ENCODE results near the gene ZNF432. TPM values are rescaled to one million over a fixed set of nuclear protein-coding genes. Genes with fewer than 3 reads are reported as not detected.

The ZNF432 gene
- polyA plus RNA-seq, 6 donors from 2014 or later, result 1.1 to 9.3 (median 5.9) TPM

DNA sequence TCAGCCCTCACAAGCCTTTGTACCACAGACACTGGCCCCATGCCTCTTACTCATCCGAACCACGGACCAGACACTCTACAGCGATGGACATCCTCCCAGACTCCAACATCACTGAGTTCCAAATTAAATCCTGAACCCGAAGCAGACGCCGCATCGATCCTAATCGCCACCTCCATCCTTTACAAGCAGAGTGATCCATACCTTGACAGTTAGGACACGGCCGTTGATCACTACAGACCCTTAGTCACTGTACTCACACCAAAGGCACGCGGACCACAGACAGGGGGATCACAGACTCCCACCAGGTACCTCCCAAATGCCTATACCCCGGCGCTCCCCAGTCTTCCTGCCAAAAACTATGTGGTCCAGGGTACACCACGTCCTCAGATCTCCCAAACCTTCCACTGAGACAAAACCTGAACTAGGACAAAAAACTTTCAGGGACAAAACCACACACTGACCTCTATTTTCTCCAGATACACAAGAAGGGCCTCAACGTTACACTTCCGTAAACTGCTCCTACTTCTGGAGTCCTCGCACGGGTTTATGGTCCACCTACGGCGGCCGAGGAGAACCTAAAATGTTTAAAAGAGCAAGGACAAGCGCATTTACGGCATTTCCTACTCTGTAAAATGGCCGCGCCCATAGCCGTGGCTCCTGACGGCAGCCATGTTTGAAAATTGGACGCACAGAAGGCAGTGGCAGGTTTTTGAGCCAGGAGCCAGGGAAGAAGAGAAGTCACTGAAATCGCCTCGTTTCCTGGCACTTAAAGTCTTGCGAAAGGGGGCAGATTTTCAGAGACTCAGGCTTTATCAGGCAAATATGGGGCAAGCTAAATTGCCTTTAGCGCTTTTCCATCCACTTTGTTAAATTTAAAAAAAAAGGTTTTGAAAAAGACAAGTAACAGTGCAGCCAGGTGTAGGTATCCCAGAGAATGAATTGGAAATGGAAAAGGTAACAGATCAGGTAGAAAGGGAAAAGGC, 62.0 kb downstream of the ZNF432 start, which contains the start of gene ZNF350:
Gene ZNF350 (minus strand): TSS at position 532 of the 983 bp plus-strand sequence. CDS start 12,480 bp downstream, outside the sequence.
- peak within 1 kb of the TSS; percentile 92 to 99 (median 94) for H3K27ac Mint-ChIP-seq
- H3K27me3 Mint-ChIP-seq, result no peaks in the 10 kb centered on the region
- peak; percentile 97 to 98 for ATAC-seq (ENCODE audit: low read depth in 2 of 2)
- H3K36me3 Mint-ChIP-seq, result peaks cover 37 to 61% of the 10 kb centered on the region in 2 donors
- H3K4me3 Mint-ChIP-seq, result peak within 1 kb of the TSS; percentile 92 to 99 (median 96)
- H3K4me1 Mint-ChIP-seq, result peaks cover 12 to 20% (median 14%) of the 10 kb centered on the region in 3 donors
- H3K9me3 Mint-ChIP-seq, result peaks cover 18 to 82% (median 61%) of the 10 kb centered on the region in 7 donors
- DNase-seq, result peak; percentile 91

DNA sequence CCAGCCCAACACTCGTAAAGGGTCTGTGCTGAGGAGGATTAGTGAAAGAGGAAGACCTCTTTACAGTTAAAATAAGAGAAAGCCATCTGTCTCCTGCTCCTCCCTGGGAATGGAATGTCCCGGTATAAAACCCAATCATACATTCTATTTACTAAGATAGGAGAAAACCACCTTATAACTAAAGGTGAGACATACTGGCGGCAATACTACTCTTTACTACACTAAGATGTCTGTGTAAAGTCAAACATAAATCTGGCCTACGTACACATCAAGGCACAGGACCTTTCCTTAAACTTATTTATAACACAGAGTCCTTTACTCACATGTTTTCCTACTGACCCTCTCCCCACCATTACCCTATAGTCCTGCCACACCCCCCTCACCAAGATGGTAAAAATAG, 65.3 kb downstream of the ZNF432 start:
- Mint-ChIP-seq H3K9me3 (peaks cover 10 to 85% (median 62%) of the 10 kb centered on the region in 7 donors), H3K4me3 (peak overlapping the region in 1 of 8 donors; percentile 56), H3K27me3 (no peaks in the 10 kb centered on the region), H3K27ac (peak overlapping the region in 3 of 6 donors; percentile 3 to 88 (median 59)), H3K36me3 (peaks cover 61 to 72% of the 10 kb centered on the region in 2 donors), H3K4me1 (peaks cover 16 to 23% (median 19%) of the 10 kb centered on the region in 3 donors)
- ATAC-seq (ENCODE audit: low read depth in 2 of 2) (no peak), DNase-seq (no peak)

Other genes with a start within 250 kb of the ZNF432 start
- gene ZNF577, start 160.9 kb downstream of the ZNF432 start, polyA plus RNA-seq (ENCODE audit: low read depth in 6 of 6), result 10 to 100 TPM in 1 of 6 donors, 1 to 10 TPM in 5; 3.8 to 11.0 (median 5.6) TPM
- gene ZNF649, start 143.8 kb downstream of the ZNF432 start, polyA plus RNA-seq (ENCODE audit: low read depth in 6 of 6), result 10 to 100 TPM in 5 of 6 donors, 1 to 10 TPM in 1; 8.3 to 17.7 (median 13.0) TPM
- 1 to 10 TPM; 2.1 to 8.4 (median 6.1) TPM for gene ZNF613, start 121.4 kb downstream of the ZNF432 start, polyA plus RNA-seq (ENCODE audit: low read depth in 6 of 6)
- 10 to 100 TPM; 24.0 to 42.2 (median 33.3) TPM for gene ZNF350, start 62.0 kb downstream of the ZNF432 start, polyA plus RNA-seq (ENCODE audit: low read depth in 6 of 6)
- gene ZNF615, start 40.6 kb downstream of the ZNF432 start, polyA plus RNA-seq (ENCODE audit: low read depth in 6 of 6), result 10 to 100 TPM in 2 of 6 donors, 1 to 10 TPM in 4; 6.9 to 14.9 (median 8.4) TPM
- 10 to 100 TPM in 3 of 6 donors, 1 to 10 TPM in 3; 7.1 to 17.2 (median 9.5) TPM for gene ZNF614, start 20.5 kb downstream of the ZNF432 start, polyA plus RNA-seq (ENCODE audit: low read depth in 6 of 6)
- gene ZNF841, start 46.9 kb upstream of the ZNF432 start, polyA plus RNA-seq (ENCODE audit: low read depth in 6 of 6), result 1 to 10 TPM; 2.9 to 8.2 (median 4.2) TPM
- 1 to 10 TPM; 2.2 to 7.1 (median 4.9) TPM for gene ZNF616, start 91.1 kb upstream of the ZNF432 start, polyA plus RNA-seq (ENCODE audit: low read depth in 6 of 6)
- gene ZNF836, start 122.8 kb upstream of the ZNF432 start, polyA plus RNA-seq (ENCODE audit: low read depth in 6 of 6), result 10 to 100 TPM in 4 of 6 donors, 1 to 10 TPM in 2; 8.2 to 21.1 (median 12.0) TPM
- gene PPP2R1A, start 141.2 kb upstream of the ZNF432 start, polyA plus RNA-seq (ENCODE audit: low read depth in 6 of 6), result 100 to 1,000 TPM; 179 to 222 (median 202) TPM
- gene ZNF766, start 220.7 kb upstream of the ZNF432 start, polyA plus RNA-seq (ENCODE audit: low read depth in 6 of 6), result 10 to 100 TPM; 27.8 to 62.4 (median 56.8) TPM
- gene ZNF480, start 248.3 kb upstream of the ZNF432 start, polyA plus RNA-seq (ENCODE audit: low read depth in 6 of 6), result 10 to 100 TPM; 10.1 to 42.2 (median 29.7) TPM

Data from naive B cell (primary cell).